ENCODE data around the gene PRXL2B.

Gene PRXL2B

GRCh38 chr1:2584686-2585317 is 1.8 kb upstream of the PRXL2B start:
- no peak for DNase-seq (ENCODE audit: low read depth)
- peak overlapping the region; percentile 67 for H3K4me3 ChIP-seq (ENCODE audit: low read depth, low read length)
- TF ChIP-seq CTCF (IDR thresholded peaks at IDR 0.05; ENCODE audit: low read depth, low read length, missing control alignments): no peak

GRCh38 chr1:2585318-2586092 is 1.1 kb upstream of the PRXL2B start:
- DNase-seq (ENCODE audit: low read depth): peak; percentile 49
- peak overlapping the region; percentile 67 for H3K4me3 ChIP-seq (ENCODE audit: low read depth, low read length)

GRCh38 chr1:2587071-2587859 is 688 bp downstream of the PRXL2B start:
- TF ChIP-seq CTCF (IDR thresholded peaks at IDR 0.05; ENCODE audit: low read depth, low read length, missing control alignments): no peak
- peak overlapping the region; percentile 67 for H3K4me3 ChIP-seq (ENCODE audit: low read depth, low read length)
- DNase-seq (ENCODE audit: low read depth): no peak

More at GRCh38 chr1:2585318-2586092, 1.1 kb upstream of the PRXL2B start:
- no peak for TF ChIP-seq CTCF (IDR thresholded peaks at IDR 0.05; ENCODE audit: low read depth, low read length, missing control alignments)

GRCh38 chr1:2587860-2588571 is 1.4 kb downstream of the PRXL2B start:
- TF ChIP-seq CTCF (IDR thresholded peaks at IDR 0.05; ENCODE audit: low read depth, low read length, missing control alignments): no peak
- DNase-seq (ENCODE audit: low read depth): no peak
- H3K4me3 ChIP-seq (ENCODE audit: low read depth, low read length): no peak overlapping the region

GRCh38 chr1:2588661-2589430 is 2.3 kb downstream of the PRXL2B start:
- DNase-seq (ENCODE audit: low read depth): no peak
- no peak for TF ChIP-seq CTCF (IDR thresholded peaks at IDR 0.05; ENCODE audit: low read depth, low read length, missing control alignments)
- no peak overlapping the region for H3K4me3 ChIP-seq (ENCODE audit: low read depth, low read length)
